SJSA1 (cell line): Measurements from ENCODE around the gene ARHGAP6. TPM values are rescaled to one million over a fixed set of nuclear protein-coding genes. Genes with fewer than 3 reads are reported as not detected.

Experiments used
- DNase-seq, 2 experiments: peaks; one replicate each; pipeline ENCODE4 v3.0.0-alpha.2; 2015 to 2020; ENCODE audit warnings: low spot score in 2 of 2, low read depth in 1 of 2
- H3K27ac ChIP-seq: fragments of 250-450 bp; sonication (Bioruptor Pico); 2 replicates; pipeline ENCODE4 v1.5.1; 2020; ENCODE audit warnings: mild to moderate bottlenecking, moderate library complexity
- H3K27me3 ChIP-seq: fragments of 250-450 bp; sonication (Bioruptor Pico); replicated peaks from 2 replicates; pipeline ENCODE4 v1.5.1; 2020; ENCODE audit warnings: mild to moderate bottlenecking, moderate library complexity
- H3K36me3 ChIP-seq: fragments of 250-450 bp; sonication (Bioruptor Pico); 2 replicates; pipeline ENCODE4 v1.5.1; 2020; ENCODE audit warnings: mild to moderate bottlenecking
- H3K4me1 ChIP-seq: fragments of 250-450 bp; sonication (Bioruptor Pico); replicated peaks from 2 replicates; pipeline ENCODE4 v1.6.1; 2021; ENCODE audit warnings: mild to moderate bottlenecking
- H3K4me3 ChIP-seq: fragments of 250-450 bp; sonication (Bioruptor Pico); 2 replicates; pipeline ENCODE4 v1.5.1; 2020; ENCODE audit warnings: mild to moderate bottlenecking
- H3K9me3 ChIP-seq: fragments of 250-450 bp; sonication (Bioruptor Pico); replicated peaks from 2 replicates; pipeline ENCODE4 v1.5.1; 2020; ENCODE audit warnings: mild to moderate bottlenecking
- total RNA-seq: library from RNA; depleted of rRNA; stranded (reverse); fragments of >200 nt; shearing (Covaris generic); gene quantifications from 2 replicates; pipeline ENCODE4 v1.2.3, GENCODE V29; 2014

ARHGAP6 gene
- total RNA-seq, 1 experiment from 2014 or later, result 0.11 TPM

DNA sequence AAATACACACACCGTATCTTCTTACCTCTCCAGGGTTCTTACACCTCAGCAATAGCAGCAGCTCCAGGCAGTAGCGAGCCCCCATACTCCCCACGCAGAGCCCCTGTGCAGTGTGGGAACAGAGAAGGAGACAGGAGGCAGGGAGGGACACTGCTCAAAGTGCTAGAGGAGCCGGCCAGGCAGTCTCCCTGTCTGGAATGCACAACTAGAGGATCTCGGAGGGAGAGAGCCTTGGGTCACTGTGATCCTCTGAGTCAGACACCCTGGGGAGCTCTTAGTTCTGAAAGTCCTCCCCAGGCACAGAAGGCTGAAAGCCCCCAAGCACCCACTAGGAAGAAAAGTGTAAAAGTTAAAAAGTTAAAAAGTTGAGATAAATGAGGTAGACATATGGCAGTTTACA is 356.5 kb downstream of the ARHGAP6 start:
- DNase-seq, result no peak
- H3K27ac ChIP-seq, result no peak overlapping the region

DNA sequence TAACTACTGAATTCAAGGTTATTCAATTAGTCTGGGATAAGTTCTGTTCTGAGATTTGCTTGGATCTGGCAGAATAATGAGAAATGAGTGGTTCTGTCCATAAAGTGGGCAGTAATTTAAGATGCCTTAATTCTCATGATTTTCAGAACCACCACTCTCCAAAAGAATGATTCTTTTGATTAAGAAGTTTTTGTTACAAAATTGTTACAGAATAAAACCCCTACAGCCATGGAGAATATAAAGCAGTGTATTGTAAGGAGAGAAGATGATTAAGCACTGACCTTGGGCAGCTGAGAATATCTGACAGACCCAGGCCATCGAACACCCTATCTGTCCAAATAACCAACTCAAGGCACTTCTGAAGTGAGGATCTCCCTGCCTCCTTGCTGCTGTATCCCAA is 360.1 kb downstream of the ARHGAP6 start:
- DNase-seq, result no peak
- H3K4me3 ChIP-seq, result no peak overlapping the region
- no peak overlapping the region for H3K27ac ChIP-seq

More for the DNA sequence above, 356.5 kb downstream of the ARHGAP6 start:
- Histone ChIP-seq H3K27me3 (no peaks in the 10 kb centered on the region), H3K36me3 (no peaks in the 10 kb centered on the region), H3K9me3 (no peaks in the 10 kb centered on the region), H3K4me1 (no peaks in the 10 kb centered on the region), H3K4me3 (no peak overlapping the region)

DNA sequence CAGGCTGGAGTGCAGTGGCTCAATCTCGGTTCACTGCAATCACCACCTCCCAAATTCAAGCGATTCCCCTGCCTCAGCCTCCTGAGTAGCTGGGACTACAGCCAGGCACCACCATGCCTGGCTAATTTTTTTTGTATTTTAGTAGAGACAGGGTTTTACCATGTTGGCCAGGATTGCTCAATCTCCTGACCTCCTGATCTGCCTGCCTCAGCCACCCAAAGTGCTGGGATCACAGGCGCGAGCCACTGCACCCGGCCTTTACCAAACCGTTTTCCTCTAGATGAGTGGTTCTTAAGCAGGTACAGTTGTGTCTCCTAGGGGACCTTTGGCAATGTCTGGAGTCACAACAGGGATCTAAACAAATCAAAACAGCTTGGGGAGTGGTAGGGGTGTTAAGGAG is 360.9 kb downstream of the ARHGAP6 start:
- H3K4me3 ChIP-seq, result no peak overlapping the region
- no peak overlapping the region for H3K27ac ChIP-seq
- no peaks in the 10 kb centered on the region for H3K36me3 ChIP-seq
- no peaks in the 10 kb centered on the region for H3K9me3 ChIP-seq
- no peak for DNase-seq
- no peaks in the 10 kb centered on the region for H3K27me3 ChIP-seq
- H3K4me1 ChIP-seq, result no peaks in the 10 kb centered on the region

More for the DNA sequence above, 360.1 kb downstream of the ARHGAP6 start:
- H3K27me3 ChIP-seq, result no peaks in the 10 kb centered on the region
- no peaks in the 10 kb centered on the region for H3K36me3 ChIP-seq
- no peaks in the 10 kb centered on the region for H3K4me1 ChIP-seq
- no peaks in the 10 kb centered on the region for H3K9me3 ChIP-seq

DNA sequence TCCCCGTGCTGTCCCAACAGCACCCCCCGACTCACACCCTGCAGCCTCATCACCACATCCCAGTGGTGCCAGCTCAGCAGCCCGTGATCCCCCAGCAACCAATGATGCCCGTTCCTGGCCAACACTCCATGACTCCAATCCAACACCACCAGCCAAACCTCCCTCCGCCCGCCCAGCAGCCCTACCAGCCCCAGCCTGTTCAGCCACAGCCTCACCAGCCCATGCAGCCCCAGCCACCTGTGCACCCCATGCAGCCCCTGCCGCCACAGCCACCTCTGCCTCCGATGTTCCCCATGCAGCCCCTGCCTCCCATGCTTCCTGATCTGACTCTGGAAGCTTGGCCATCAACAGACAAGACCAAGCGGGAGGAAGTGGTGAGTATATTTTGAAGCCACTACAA is 367.1 kb downstream of the ARHGAP6 start:
- Histone ChIP-seq H3K9me3 (no peaks in the 10 kb centered on the region), H3K27me3 (no peaks in the 10 kb centered on the region), H3K36me3 (no peaks in the 10 kb centered on the region), H3K4me1 (no peaks in the 10 kb centered on the region), H3K27ac (no peak overlapping the region), H3K4me3 (no peak overlapping the region)
- no peak for DNase-seq

DNA sequence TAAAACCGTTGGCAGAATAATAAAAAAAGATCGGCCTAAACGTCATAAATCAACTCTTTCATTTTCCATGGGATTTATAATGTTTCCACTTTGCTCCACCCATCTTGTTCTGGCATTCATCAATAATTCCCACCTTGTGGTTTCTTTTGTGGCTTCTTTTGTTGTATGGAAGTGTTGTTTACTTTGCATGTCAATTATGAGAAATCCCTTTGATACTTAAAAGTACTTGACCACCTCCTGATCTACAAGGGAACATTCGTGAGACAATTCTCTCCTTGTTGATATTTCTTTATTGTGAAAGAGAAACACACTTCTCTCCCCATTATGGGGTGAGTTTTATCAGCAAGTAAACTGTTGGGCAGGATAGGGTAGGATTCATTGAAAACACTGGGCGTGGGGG is 369.7 kb downstream of the ARHGAP6 start:
- Histone ChIP-seq H3K4me1 (no peaks in the 10 kb centered on the region), H3K4me3 (no peak overlapping the region), H3K27me3 (no peaks in the 10 kb centered on the region), H3K36me3 (no peaks in the 10 kb centered on the region), H3K27ac (no peak overlapping the region), H3K9me3 (no peaks in the 10 kb centered on the region)
- DNase-seq, result no peak

DNA sequence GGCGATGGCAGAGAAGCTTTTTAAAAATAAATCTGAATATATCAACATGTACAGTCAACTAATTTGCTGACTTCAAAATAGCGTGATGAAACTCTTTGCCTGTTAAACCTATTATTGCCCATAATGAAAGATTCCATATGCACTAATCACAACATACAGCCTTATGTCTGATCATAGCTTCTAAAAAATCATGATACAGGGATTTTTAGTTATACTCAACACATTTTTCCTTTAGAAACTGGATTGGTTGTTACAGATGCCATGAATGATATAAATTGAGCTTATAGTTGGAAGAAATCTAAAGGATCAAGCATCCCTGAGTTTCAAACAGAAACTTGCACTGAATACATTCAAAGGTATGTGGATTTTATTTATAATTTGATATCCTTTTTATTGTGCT is 372.6 kb downstream of the ARHGAP6 start, which contains the start of gene AMELX:
Gene AMELX, plus strand, starts transcription at position 301 of the 400 bp plus-strand sequence. CDS start 1,376 bp downstream, outside the sequence.
- Histone ChIP-seq H3K4me1 (no peaks in the 10 kb centered on the region), H3K4me3 (no peak within 1 kb of the TSS), H3K27ac (no peak within 1 kb of the TSS), H3K36me3 (no peaks in the 10 kb centered on the region), H3K9me3 (no peaks in the 10 kb centered on the region), H3K27me3 (no peaks in the 10 kb centered on the region)
- DNase-seq, result no peak

DNA sequence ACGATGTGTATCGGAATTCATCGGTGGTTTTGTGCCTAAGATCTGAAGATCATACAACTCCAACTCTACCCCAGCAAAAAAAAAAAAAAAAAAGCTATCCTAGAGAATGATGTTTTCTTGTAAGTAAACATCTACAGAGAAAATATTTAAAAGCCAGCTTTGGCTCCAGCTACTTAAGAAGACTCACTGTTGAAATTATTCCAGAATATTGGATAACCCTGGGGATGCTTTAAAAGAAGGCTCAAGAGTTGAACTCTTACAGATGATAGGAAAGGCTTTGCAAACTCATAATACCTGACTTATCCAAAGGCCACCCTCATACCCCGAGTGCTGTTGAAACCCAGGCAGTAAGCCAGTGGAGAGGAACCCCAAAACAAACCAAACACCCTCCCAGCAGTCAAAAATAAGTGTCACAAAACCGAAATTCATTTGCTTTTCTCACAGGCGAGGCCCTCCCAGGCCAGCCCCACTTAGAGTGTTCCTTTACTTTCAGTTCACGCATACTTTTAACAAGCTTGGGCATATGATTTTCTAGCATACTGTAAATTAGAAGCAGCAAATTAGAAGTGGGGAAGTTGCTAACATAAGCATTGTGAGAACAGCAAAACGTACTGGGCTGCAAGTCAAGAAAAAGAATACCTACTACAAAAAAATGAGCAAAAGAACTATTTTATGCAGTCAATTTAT is 375.2 kb downstream of the ARHGAP6 start:
- H3K9me3 ChIP-seq, result no peaks in the 10 kb centered on the region

DNA sequence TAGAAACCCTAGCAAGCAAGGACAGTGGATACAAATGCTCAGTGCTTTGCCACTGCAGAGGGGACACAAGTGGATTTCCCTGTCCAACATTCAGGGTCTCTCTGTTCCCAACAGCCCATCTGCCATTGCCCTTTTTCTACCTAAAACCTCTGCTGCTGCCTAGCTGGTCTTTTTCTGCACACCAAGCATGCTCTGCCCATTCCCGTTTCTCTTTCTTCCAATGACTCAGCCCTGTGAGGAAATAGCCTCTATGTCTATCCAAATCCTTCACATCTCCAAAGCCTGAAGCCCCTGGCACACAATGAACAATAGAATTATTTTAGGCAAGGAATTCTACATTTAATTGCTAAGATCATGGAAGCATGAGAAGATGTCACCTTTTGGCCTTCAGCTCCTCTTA is 378.2 kb downstream of the ARHGAP6 start:
- H3K36me3 ChIP-seq, result no peaks in the 10 kb centered on the region
- no peaks in the 10 kb centered on the region for H3K27me3 ChIP-seq
- H3K4me1 ChIP-seq, result no peaks in the 10 kb centered on the region
- no peak for DNase-seq
- no peak overlapping the region for H3K27ac ChIP-seq
- no peak overlapping the region for H3K4me3 ChIP-seq
- H3K9me3 ChIP-seq, result no peaks in the 10 kb centered on the region

More for the DNA sequence above, 375.2 kb downstream of the ARHGAP6 start:
- DNase-seq, result no peak
- Histone ChIP-seq H3K36me3 (no peaks in the 10 kb centered on the region), H3K27me3 (no peaks in the 10 kb centered on the region), H3K27ac (no peak overlapping the region), H3K4me3 (no peak overlapping the region), H3K4me1 (no peaks in the 10 kb centered on the region)

DNA sequence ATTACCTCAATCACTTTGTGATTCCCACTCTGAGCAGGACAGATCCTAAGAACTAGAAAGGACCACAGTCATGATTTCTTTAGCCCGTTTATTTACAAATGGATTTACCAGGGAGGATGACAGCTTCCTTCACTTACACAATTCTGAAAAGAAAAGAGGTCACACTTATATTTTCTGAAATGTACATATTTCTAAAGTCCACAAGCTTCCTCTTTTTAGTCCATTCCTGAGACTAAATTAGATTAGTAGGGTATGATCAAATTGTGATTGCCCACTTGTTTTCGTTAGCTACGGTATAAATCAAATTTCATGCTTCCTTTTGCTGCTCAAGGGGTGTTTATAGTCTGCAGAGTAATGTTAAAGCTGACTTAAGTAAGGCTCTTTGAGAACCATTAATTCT is 380.1 kb downstream of the ARHGAP6 start:
- Histone ChIP-seq H3K4me1 (no peaks in the 10 kb centered on the region), H3K27me3 (no peaks in the 10 kb centered on the region), H3K36me3 (no peaks in the 10 kb centered on the region), H3K9me3 (no peaks in the 10 kb centered on the region), H3K4me3 (no peak overlapping the region), H3K27ac (no peak overlapping the region)
- DNase-seq, result no peak

DNA sequence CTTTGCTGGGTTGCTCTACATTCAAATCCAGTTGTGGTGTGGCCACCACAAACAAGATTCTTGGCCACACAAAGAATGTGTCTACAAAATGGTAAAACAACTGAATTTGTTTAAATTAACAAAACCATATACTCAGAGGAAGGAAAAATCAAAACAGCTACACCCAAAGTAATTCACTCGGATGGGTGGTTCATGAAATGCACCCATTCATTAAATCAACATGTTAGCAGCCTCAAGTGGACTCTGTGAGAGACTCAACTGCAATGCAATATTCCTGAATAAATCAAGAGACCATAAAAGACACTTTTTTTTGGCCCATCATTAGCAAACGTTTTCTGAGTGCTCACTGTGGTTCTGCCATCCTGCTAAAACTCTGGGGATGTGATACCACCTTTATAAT is 383.7 kb downstream of the ARHGAP6 start:
- H3K36me3 ChIP-seq, result no peaks in the 10 kb centered on the region
- no peak overlapping the region for H3K4me3 ChIP-seq
- no peak for DNase-seq
- no peaks in the 10 kb centered on the region for H3K9me3 ChIP-seq
- H3K27ac ChIP-seq, result no peak overlapping the region
- H3K27me3 ChIP-seq, result no peaks in the 10 kb centered on the region
- H3K4me1 ChIP-seq, result no peaks in the 10 kb centered on the region

DNA sequence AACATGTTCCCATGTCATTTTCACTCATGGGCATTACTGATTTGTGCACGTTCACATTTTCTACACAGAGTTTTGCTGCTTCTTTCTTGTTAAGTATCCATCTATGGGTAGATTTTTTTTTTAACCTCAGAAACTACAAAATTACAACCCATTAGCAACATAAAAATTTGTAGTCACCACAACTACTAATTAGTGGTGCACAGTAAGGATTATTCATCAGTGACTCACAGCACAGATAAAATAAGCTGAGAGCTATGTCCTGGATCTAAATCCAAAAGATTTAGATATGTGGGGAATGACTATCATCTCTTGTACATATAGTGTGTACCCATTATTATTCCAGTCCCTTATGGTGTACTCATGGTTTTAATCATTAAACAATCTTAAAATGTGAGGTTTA is 392.2 kb downstream of the ARHGAP6 start:
- no peak for DNase-seq
- Histone ChIP-seq H3K4me1 (no peaks in the 10 kb centered on the region), H3K4me3 (no peak overlapping the region), H3K9me3 (no peaks in the 10 kb centered on the region), H3K27ac (no peak overlapping the region), H3K36me3 (no peaks in the 10 kb centered on the region), H3K27me3 (no peaks in the 10 kb centered on the region)

DNA sequence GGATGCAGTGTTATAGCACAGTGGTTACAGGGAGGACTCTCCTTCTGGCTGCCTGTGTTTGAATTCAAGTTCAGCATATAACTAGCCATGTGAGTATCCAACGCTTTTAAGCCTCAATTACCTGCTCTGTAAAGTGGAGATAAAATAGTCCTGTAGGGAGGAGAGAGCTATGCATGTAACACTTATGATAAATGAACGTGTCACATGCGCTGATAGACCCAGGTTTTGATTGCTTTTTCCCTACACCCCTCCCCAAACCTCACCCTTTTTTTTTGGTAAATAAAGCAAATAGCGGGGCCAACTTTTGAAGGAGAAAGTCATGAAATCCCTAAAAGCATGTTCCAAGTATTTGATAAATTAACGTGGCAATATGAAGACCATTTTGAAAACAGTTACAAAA is 392.9 kb downstream of the ARHGAP6 start:
- no peaks in the 10 kb centered on the region for H3K9me3 ChIP-seq
- no peak overlapping the region for H3K4me3 ChIP-seq
- no peak overlapping the region for H3K27ac ChIP-seq
- H3K36me3 ChIP-seq, result no peaks in the 10 kb centered on the region
- no peak for DNase-seq
- no peaks in the 10 kb centered on the region for H3K4me1 ChIP-seq
- no peaks in the 10 kb centered on the region for H3K27me3 ChIP-seq

DNA sequence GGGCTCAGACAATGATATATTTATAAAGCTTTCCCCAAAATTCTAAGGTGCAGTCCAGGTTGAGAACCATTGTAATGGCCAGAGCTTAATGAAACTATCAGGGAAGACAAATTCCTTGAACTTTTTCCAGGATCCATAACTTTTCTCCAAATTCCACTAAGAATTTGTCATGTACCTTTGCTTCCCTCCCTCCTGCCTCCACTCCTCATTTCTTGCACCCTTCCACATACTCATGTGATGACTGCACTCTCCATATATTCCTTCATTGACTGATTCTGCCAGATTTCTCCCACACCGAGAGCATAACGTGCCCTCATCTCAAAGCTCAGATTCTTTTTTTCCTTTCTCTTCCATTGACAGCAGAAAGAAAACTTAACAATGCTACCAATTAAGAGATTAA is 393.4 kb downstream of the ARHGAP6 start:
- Histone ChIP-seq H3K4me3 (no peak overlapping the region), H3K27ac (no peak overlapping the region), H3K36me3 (no peaks in the 10 kb centered on the region), H3K27me3 (no peaks in the 10 kb centered on the region), H3K9me3 (no peaks in the 10 kb centered on the region), H3K4me1 (no peaks in the 10 kb centered on the region)
- DNase-seq, result no peak

DNA sequence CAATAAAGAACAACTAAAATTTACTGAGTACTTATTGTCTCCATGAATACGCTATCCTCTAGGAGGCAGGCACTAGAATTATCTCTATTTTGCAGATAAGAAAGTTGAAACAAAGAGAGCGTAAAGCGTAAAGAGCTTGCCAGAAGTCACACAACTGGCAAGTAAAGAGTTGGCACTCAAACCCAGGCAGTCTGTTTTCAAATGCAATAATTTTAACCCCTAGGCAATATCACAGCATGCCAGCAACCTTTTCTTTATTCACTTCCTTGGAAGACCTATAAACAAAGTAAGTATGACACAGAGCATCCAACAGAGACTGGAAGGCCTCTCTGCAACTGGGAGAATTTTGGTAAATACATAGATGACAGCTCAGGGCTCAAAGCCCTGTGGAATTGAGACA is 395.7 kb downstream of the ARHGAP6 start:
- H3K4me3 ChIP-seq, result no peak overlapping the region
- no peak for DNase-seq
- H3K27me3 ChIP-seq, result no peaks in the 10 kb centered on the region
- no peaks in the 10 kb centered on the region for H3K36me3 ChIP-seq
- H3K9me3 ChIP-seq, result no peaks in the 10 kb centered on the region
- no peak overlapping the region for H3K27ac ChIP-seq
- no peaks in the 10 kb centered on the region for H3K4me1 ChIP-seq

DNA sequence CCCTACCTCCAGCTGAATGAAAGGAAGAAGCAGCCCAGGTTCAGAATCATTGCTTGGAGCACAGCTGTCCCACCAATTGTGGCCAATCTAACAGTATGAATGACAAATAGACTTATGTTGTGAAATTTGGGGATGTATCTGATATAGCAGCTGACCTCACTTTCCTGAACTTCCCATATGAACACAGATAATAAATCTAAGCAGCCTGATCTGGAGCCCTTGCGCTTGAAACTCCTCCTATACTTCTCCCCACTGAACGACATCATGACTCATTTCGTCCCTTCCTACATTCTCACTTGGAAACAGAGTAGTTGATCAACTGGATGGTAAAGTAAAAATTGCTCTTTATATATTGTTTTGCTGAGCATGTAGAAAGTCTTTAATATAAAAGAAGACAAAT is 396.7 kb downstream of the ARHGAP6 start:
- Histone ChIP-seq H3K9me3 (no peaks in the 10 kb centered on the region), H3K4me1 (no peaks in the 10 kb centered on the region), H3K36me3 (no peaks in the 10 kb centered on the region), H3K4me3 (no peak overlapping the region), H3K27me3 (no peaks in the 10 kb centered on the region), H3K27ac (no peak overlapping the region)
- DNase-seq, result no peak
